Neural cell (in vitro differentiated cells): Measurements from ENCODE around the gene H6PD. TPM values are rescaled to one million over a fixed set of nuclear protein-coding genes. Genes with fewer than 3 reads are reported as not detected.

Source experiments
- H2AFZ ChIP-seq: fragments of 200-600, 300-800 bp; sonication (generic), shearing (Covaris generic); 2 replicates; pipeline ENCODE4 v1.6.0; 2014; ENCODE audit warnings: low read depth, mild to moderate bottlenecking, antibody characterized with exemption, low read length, moderate library complexity
- H3F3A ChIP-seq: fragments of 200-600 bp; shearing (Covaris generic); 2 replicates; pipeline ENCODE4 v1.6.1; 2016; ENCODE audit warnings: mild to moderate bottlenecking, moderate library complexity, mixed read lengths, antibody characterized with exemption, low read length; ENCODE audit not compliant: insufficient read depth, poor library complexity, severe bottlenecking
- H3K27ac ChIP-seq: fragments of 200-600, 300-800 bp; sonication (generic), shearing (Covaris generic); 2 replicates; pipeline ENCODE4 v1.5.1; 2014; ENCODE audit warnings: mild to moderate bottlenecking, low read length, moderate library complexity
- H3K27me3 ChIP-seq: fragments of 300-800, 200-600 bp; sonication (generic), shearing (Covaris generic); 2 replicates; pipeline ENCODE4 v1.6.0; 2014; ENCODE audit warnings: mild to moderate bottlenecking, low read depth, low read length, moderate library complexity; ENCODE audit not compliant: insufficient read depth
- H3K36me3 ChIP-seq: fragments of 300-800, 200-600 bp; sonication (generic), shearing (Covaris generic); 2 replicates; pipeline ENCODE4 v1.5.1; 2014; ENCODE audit warnings: mild to moderate bottlenecking, antibody characterized with exemption, low read length, moderate library complexity; ENCODE audit not compliant: insufficient read depth
- H3K4me2 ChIP-seq: fragments of 300-800, 200-600 bp; sonication (generic), shearing (Covaris generic); 2 replicates; pipeline ENCODE4 v1.6.0; 2014; ENCODE audit warnings: mild to moderate bottlenecking, low read length
- H3K4me3 ChIP-seq: fragments of 300-800, 200-600 bp; sonication (generic), shearing (Covaris generic); 2 replicates; pipeline ENCODE4 v1.5.1; 2014; ENCODE audit warnings: mild to moderate bottlenecking, low read length, moderate library complexity
- H3K79me2 ChIP-seq: fragments of 200-600 bp; shearing (Covaris generic); replicated peaks from 2 replicates; pipeline ENCODE4 v1.6.0; 2014; ENCODE audit warnings: mild to moderate bottlenecking, low read length, moderate library complexity; ENCODE audit not compliant: insufficient read depth
- H3K9ac ChIP-seq: fragments of 300-800, 200-600 bp; sonication (generic), shearing (Covaris generic); 2 replicates; pipeline ENCODE4 v1.6.1; 2016; ENCODE audit warnings: mild to moderate bottlenecking, low read length, mixed read lengths
- H3K9me2 ChIP-seq: fragments of 200-600 bp; shearing (Covaris generic); 2 replicates; pipeline ENCODE4 v1.6.1; 2016; ENCODE audit warnings: mild to moderate bottlenecking, low read length, mixed read lengths; ENCODE audit not compliant: insufficient read depth
- H3K9me3 ChIP-seq: fragments of 200-600, 300-800 bp; sonication (generic), shearing (Covaris generic); 2 replicates; pipeline ENCODE4 v1.6.1; 2016; ENCODE audit warnings: mild to moderate bottlenecking, mixed run types, low read length, moderate library complexity, mixed read lengths
- H4K20me1 ChIP-seq: fragments of 200-600 bp; shearing (Covaris generic); 2 replicates; pipeline ENCODE4 v1.6.1; 2016; ENCODE audit warnings: mild to moderate bottlenecking, mixed run types; ENCODE audit not compliant: insufficient read depth
- EP300 ChIP-seq: fragments of 450-650 bp; conservative IDR thresholded peaks from 2 replicates; pipeline ENCODE4 v1.6.1; 2014; ENCODE audit warnings: antibody characterized with exemption, mild to moderate bottlenecking, moderate library complexity; ENCODE audit not compliant: poor library complexity, severe bottlenecking
- EZH2 ChIP-seq: fragments of 200-600, 300-800 bp; shearing (Covaris generic), sonication (generic); IDR thresholded peaks from 2 replicates; pipeline ENCODE4 v1.6.1; 2014; ENCODE audit warnings: antibody characterized with exemption, low read length, borderline replicate concordance, mild to moderate bottlenecking; ENCODE audit not compliant: insufficient read depth, poor library complexity, severe bottlenecking
- MXI1 ChIP-seq: fragments of 450-650 bp; conservative IDR thresholded peaks from 2 replicates; pipeline ENCODE4 v1.6.1; 2014; ENCODE audit warnings: antibody characterized with exemption, mild to moderate bottlenecking; ENCODE audit not compliant: poor library complexity, severe bottlenecking
- POLR2AphosphoS5 ChIP-seq: IDR thresholded peaks from 2 replicates; pipeline ENCODE4 v1.6.1; 2012
- RAD21 ChIP-seq: fragments of 450-650 bp; conservative IDR thresholded peaks from 2 replicates; pipeline ENCODE4 v1.6.1; 2014; ENCODE audit warnings: antibody characterized with exemption, mild to moderate bottlenecking, moderate library complexity
- SMC3 ChIP-seq: fragments of 450-650 bp; conservative IDR thresholded peaks from 2 replicates; pipeline ENCODE4 v1.6.1; 2014; ENCODE audit warnings: antibody characterized with exemption, mild to moderate bottlenecking, moderate library complexity; ENCODE audit not compliant: poor library complexity
- polyA minus RNA-seq: library from RNA; depleted of rRNA, polyadenylated mRNA; stranded (reverse); fragments of >200 nt; gene quantifications from 2 replicates; pipeline ENCODE4 v1.2.3, GENCODE V29; 2014
- polyA plus RNA-seq: library from polyadenylated mRNA; depleted of rRNA; stranded (reverse); fragments of >200 nt; gene quantifications from 2 replicates; pipeline ENCODE4 v1.2.3, GENCODE V29; 2014
- TF ChIP-seq, protein P1 (sequence below): IDR thresholded peaks from 2 replicates; pipeline ENCODE4 v1.6.1; 2012; ENCODE audit warnings: borderline replicate concordance
- TF ChIP-seq, protein P2 (sequence below): fragments of 450-650 bp; IDR thresholded peaks from 2 replicates; pipeline ENCODE4 v1.5.1; 2014; ENCODE audit warnings: antibody characterized with exemption, mild to moderate bottlenecking, moderate library complexity; ENCODE audit not compliant: poor library complexity, severe bottlenecking

Gene H6PD, protein sequence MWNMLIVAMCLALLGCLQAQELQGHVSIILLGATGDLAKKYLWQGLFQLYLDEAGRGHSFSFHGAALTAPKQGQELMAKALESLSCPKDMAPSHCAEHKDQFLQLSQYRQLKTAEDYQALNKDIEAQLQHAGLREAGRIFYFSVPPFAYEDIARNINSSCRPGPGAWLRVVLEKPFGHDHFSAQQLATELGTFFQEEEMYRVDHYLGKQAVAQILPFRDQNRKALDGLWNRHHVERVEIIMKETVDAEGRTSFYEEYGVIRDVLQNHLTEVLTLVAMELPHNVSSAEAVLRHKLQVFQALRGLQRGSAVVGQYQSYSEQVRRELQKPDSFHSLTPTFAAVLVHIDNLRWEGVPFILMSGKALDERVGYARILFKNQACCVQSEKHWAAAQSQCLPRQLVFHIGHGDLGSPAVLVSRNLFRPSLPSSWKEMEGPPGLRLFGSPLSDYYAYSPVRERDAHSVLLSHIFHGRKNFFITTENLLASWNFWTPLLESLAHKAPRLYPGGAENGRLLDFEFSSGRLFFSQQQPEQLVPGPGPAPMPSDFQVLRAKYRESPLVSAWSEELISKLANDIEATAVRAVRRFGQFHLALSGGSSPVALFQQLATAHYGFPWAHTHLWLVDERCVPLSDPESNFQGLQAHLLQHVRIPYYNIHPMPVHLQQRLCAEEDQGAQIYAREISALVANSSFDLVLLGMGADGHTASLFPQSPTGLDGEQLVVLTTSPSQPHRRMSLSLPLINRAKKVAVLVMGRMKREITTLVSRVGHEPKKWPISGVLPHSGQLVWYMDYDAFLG
- polyA plus RNA-seq: 4.6 and 6.6 TPM in 2 replicates
- 10.2 and 11.2 TPM in 2 replicates for polyA minus RNA-seq

DNA sequence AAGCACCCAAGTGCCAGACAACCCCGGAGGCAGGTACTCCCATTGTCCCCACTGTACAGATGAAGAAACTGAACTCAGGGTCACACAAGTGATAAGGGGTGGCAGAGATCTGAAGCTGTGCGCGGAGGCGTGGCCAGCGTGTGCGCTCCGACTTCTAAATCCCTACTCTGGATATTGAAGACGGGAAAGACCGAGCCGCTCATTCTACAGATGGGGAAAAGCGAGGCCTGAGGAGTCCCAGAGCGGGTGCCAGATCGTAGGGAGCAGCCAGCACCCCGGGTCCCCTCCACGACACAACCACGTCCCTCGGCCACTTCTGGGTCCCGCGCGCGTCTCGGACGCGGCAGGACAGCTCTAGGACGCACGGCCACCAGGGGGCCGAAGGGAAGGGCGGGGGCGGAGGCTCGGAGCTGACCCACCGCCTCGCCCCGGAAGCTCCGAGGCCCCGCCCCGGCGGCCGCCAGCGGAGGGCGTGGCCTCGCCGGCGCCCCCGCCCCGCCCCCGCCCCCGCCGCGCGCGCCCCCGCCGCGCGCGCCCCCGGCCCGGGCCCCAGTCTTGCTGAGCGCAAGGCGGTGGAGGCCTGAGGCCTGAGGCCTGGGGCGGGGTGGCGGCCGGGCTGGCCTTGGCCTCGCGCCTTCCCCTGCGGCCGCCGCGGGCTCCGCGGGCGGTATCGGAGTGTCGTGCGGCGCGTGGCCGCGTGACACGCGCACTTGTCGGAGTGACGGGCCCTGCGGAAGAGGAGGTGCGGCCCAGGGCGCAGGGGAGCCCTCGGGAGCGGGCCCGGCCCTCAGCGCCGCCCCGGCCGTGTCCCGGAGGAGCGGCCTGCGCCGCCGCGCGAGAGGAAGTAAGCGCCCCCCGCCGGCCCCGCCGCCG, at the start of gene H6PD:
H6PD (plus strand) TSS at position 552 of the 873 bp plus-strand sequence. CDS start 10,161 bp downstream, outside the sequence.
- H2AFZ ChIP-seq: peak within 1 kb of the TSS; percentile 21

More for the DNA sequence above, at the start of gene H6PD:
- no peaks in the 10 kb centered on the region for H3K79me2 ChIP-seq
- peak; percentile 46 for TF ChIP-seq MXI1
- TF ChIP-seq, protein P1, sequence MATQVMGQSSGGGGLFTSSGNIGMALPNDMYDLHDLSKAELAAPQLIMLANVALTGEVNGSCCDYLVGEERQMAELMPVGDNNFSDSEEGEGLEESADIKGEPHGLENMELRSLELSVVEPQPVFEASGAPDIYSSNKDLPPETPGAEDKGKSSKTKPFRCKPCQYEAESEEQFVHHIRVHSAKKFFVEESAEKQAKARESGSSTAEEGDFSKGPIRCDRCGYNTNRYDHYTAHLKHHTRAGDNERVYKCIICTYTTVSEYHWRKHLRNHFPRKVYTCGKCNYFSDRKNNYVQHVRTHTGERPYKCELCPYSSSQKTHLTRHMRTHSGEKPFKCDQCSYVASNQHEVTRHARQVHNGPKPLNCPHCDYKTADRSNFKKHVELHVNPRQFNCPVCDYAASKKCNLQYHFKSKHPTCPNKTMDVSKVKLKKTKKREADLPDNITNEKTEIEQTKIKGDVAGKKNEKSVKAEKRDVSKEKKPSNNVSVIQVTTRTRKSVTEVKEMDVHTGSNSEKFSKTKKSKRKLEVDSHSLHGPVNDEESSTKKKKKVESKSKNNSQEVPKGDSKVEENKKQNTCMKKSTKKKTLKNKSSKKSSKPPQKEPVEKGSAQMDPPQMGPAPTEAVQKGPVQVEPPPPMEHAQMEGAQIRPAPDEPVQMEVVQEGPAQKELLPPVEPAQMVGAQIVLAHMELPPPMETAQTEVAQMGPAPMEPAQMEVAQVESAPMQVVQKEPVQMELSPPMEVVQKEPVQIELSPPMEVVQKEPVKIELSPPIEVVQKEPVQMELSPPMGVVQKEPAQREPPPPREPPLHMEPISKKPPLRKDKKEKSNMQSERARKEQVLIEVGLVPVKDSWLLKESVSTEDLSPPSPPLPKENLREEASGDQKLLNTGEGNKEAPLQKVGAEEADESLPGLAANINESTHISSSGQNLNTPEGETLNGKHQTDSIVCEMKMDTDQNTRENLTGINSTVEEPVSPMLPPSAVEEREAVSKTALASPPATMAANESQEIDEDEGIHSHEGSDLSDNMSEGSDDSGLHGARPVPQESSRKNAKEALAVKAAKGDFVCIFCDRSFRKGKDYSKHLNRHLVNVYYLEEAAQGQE: peak; percentile 51
- TF ChIP-seq SMC3: peak; percentile 37
- no peak for TF ChIP-seq EP300
- peak; percentile 22 for TF ChIP-seq RAD21
- TF ChIP-seq EZH2: no peak
- peak; percentile 74 for TF ChIP-seq POLR2AphosphoS5
- TF ChIP-seq, protein P2, sequence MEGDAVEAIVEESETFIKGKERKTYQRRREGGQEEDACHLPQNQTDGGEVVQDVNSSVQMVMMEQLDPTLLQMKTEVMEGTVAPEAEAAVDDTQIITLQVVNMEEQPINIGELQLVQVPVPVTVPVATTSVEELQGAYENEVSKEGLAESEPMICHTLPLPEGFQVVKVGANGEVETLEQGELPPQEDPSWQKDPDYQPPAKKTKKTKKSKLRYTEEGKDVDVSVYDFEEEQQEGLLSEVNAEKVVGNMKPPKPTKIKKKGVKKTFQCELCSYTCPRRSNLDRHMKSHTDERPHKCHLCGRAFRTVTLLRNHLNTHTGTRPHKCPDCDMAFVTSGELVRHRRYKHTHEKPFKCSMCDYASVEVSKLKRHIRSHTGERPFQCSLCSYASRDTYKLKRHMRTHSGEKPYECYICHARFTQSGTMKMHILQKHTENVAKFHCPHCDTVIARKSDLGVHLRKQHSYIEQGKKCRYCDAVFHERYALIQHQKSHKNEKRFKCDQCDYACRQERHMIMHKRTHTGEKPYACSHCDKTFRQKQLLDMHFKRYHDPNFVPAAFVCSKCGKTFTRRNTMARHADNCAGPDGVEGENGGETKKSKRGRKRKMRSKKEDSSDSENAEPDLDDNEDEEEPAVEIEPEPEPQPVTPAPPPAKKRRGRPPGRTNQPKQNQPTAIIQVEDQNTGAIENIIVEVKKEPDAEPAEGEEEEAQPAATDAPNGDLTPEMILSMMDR: peak; percentile 60
- H3K9me2 ChIP-seq: no peaks in the 10 kb centered on the region
- H3K4me2 ChIP-seq: peak within 1 kb of the TSS; percentile 86
- H3K27ac ChIP-seq: peak within 1 kb of the TSS; percentile 49
- peak within 1 kb of the TSS; percentile 73 for H3K9ac ChIP-seq
- no peaks in the 10 kb centered on the region for H3K9me3 ChIP-seq
- no peaks in the 10 kb centered on the region for H3K36me3 ChIP-seq
- H3K4me3 ChIP-seq: peak within 1 kb of the TSS; percentile 76
- no peaks in the 10 kb centered on the region for H3F3A ChIP-seq
- no peaks in the 10 kb centered on the region for H4K20me1 ChIP-seq
- no peaks in the 10 kb centered on the region for H3K27me3 ChIP-seq
